Measurements from ENCODE around the gene HNRNPF. TPM values are rescaled to one million over a fixed set of nuclear protein-coding genes. Genes with fewer than 3 reads are reported as not detected.
A peak's percentile ranks its signal among the peaks of the same experiment; 100 is the strongest.

The HNRNPF gene
- total RNA-seq, 3 donors from 2014 or later = 212 to 229 (median 227) TPM

DNA sequence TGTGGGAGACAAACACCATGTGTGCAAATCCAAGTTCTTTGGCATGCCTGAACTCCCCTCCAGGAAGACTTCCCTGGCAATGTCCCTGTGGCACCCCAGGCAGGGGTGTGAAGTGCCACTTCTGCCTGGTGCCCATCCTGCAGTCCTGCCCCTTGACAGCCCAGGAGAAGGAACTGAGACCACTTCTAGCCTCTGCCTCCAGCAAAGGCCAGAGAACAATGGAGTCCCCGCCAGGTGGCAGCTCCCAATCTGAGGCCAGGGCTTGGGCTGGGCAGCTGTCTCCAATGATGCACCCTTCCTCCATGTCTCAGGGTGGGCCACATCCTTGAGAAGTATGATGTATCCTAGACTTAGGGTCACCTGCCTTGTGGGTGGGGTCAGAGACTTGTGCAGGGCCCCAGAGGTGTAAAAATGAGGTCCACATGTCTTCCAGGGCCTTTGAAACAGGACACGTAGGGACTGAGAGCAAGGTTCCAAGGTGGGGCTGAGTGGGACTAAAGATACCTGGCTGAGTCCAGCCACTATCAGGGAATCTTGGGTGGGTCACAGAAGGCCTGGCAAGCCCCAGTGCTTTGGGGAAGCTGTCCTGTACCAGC is 32.1 kb downstream of the HNRNPF start:
- H3K4me1 ChIP-seq (ENCODE audit: low read depth) = no peaks in the 10 kb centered on the region
- TF ChIP-seq, protein P1, sequence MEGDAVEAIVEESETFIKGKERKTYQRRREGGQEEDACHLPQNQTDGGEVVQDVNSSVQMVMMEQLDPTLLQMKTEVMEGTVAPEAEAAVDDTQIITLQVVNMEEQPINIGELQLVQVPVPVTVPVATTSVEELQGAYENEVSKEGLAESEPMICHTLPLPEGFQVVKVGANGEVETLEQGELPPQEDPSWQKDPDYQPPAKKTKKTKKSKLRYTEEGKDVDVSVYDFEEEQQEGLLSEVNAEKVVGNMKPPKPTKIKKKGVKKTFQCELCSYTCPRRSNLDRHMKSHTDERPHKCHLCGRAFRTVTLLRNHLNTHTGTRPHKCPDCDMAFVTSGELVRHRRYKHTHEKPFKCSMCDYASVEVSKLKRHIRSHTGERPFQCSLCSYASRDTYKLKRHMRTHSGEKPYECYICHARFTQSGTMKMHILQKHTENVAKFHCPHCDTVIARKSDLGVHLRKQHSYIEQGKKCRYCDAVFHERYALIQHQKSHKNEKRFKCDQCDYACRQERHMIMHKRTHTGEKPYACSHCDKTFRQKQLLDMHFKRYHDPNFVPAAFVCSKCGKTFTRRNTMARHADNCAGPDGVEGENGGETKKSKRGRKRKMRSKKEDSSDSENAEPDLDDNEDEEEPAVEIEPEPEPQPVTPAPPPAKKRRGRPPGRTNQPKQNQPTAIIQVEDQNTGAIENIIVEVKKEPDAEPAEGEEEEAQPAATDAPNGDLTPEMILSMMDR (IDR thresholded peaks at IDR 0.05) = no peak
- H3K4me3 ChIP-seq = no peak overlapping the region
- ATAC-seq (no peak), DNase-seq (no peak)
- intact Hi-C loops (cut with DNase I, micrococcal nuclease) = no loop called here
- no peaks in the 10 kb centered on the region for H3K36me3 ChIP-seq (ENCODE audit: low read depth)
- H3K9me3 ChIP-seq = no peaks in the 10 kb centered on the region

DNA sequence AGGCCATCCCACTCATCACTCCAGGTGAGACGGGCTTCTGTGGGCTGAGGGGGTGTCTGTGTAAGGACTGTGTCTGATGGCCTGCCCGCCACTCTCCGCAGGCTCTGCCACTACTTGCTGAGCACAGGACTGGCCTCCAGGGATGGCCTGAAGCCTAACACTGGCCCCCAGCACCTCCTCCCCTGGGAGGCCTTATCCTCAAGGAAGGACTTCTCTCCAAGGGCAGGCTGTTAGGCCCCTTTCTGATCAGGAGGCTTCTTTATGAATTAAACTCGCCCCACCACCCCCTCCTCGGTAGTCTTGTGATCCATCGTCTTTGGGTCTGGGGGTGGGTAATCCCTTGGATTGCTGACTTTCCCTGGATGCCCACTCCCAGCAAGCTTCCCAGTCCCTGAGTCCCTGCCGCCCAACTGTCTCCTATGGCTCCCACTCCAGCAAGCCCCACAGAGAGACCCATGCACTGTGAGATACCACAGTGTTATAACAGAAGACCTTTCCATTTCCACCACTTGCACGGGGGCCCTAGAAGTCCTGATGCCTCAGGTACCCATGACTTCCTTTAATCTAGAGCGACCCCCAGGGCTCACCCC is 32.8 kb downstream of the HNRNPF start:
- H3K4me3 ChIP-seq = no peak overlapping the region
- ATAC-seq = no peak
- TF ChIP-seq, protein P1 (IDR thresholded peaks at IDR 0.05) = no peak
- no peaks in the 10 kb centered on the region for H3K9me3 ChIP-seq
- intact Hi-C loops (cut with DNase I, micrococcal nuclease) = no loop called here
- no peaks in the 10 kb centered on the region for H3K4me1 ChIP-seq (ENCODE audit: low read depth)
- peak in 1 of 3 donors; percentile 18 for DNase-seq
- no peaks in the 10 kb centered on the region for H3K36me3 ChIP-seq (ENCODE audit: low read depth)

DNA sequence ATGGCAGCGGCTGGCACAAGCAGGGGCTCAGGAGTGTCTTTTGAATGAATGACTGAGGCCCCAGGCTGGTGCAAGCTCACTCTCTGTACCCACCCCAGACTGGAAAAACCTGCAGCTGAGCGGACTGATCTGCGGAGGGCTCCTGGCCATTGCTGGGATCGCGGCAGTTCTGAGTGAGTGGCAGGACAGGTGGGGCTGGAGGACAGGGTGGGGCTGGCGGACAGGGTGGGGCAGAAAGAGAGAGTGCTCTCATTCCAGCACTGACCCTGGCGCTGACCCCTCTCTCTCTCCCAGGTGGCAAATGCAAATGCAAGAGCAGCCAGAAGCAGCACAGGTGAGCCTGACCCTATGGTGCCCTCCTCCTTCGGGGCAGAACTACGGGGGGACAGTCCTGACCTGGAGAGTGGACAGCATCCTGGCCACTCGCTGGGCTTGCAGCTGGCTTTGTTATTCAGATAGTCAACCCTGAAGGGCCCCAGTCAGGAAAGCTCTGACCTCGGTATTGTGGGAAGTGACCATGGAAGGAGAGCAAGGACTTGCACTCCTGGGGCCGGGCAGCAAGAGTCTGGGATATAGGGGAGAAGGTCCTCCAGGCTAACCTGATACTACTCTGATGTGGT is 33.5 kb downstream of the HNRNPF start:
- TF ChIP-seq, protein P1 (IDR thresholded peaks at IDR 0.05) = no peak
- Histone ChIP-seq H3K36me3 (ENCODE audit: low read depth) (no peaks in the 10 kb centered on the region), H3K4me1 (ENCODE audit: low read depth) (no peaks in the 10 kb centered on the region), H3K4me3 (no peak overlapping the region), H3K9me3 (no peaks in the 10 kb centered on the region)
- DNase-seq (peak in 1 of 3 donors; percentile 34), ATAC-seq (peak; percentile 58)
- intact Hi-C loops (cut with DNase I, micrococcal nuclease) = no loop called here

DNA sequence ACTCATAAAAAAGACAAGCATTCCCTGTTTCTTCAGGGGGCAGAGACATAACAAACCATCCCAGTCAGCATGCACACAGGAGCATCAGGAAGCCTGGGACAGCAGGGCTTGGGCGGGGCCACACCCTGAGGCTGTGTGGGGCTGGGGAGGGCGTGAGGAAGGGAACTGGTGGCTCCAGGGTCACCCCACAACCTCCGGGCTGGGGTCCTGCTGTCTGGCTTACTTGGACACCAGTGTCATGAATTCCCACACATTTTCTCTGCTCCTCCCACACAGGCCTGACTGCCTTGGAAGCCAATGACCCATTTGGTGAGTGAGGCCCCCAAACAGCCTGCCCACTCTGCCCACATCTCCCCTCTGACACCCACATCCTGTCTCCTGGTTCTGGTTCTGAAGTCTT is 34.8 kb downstream of the HNRNPF start:
- no peak overlapping the region for H3K4me3 ChIP-seq
- intact Hi-C loops (cut with DNase I, micrococcal nuclease) = no loop called here

DNA sequence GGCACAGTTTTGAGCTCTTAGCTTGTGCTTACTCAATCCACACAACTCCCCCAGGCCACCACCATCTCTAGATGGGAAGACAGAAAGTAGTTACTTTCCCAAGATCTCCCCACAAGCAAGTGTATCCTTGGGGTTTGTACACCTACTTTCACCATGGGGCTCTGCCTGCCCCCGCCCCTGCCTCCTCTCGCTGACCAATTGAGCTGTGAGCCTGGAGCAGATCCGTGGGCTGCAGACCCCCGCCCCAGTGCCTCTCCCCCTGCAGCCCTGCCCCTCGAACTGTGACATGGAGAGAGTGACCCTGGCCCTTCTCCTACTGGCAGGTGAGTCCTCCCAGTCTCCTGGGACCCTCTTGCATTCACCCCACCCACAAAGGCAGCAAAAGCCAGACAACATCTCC is 35.5 kb downstream of the HNRNPF start:
- H3K4me1 ChIP-seq (ENCODE audit: low read depth) = no peaks in the 10 kb centered on the region
- peak in 2 of 3 donors; percentile 4 to 27 for DNase-seq
- no peak for ATAC-seq
- TF ChIP-seq, protein P1 (IDR thresholded peaks at IDR 0.05) = no peak
- intact Hi-C loops (cut with DNase I, micrococcal nuclease) = no loop called here
- no peaks in the 10 kb centered on the region for H3K9me3 ChIP-seq
- no peaks in the 10 kb centered on the region for H3K36me3 ChIP-seq (ENCODE audit: low read depth)
- H3K4me3 ChIP-seq = no peak overlapping the region

More for the DNA sequence above, 34.8 kb downstream of the HNRNPF start:
- no peaks in the 10 kb centered on the region for H3K4me1 ChIP-seq (ENCODE audit: low read depth)
- TF ChIP-seq, protein P1 (IDR thresholded peaks at IDR 0.05) = no peak
- H3K36me3 ChIP-seq (ENCODE audit: low read depth) = no peaks in the 10 kb centered on the region
- DNase-seq (peak in 2 of 3 donors; percentile 14 to 34), ATAC-seq (no peak)
- no peaks in the 10 kb centered on the region for H3K9me3 ChIP-seq

All from mucosa of descending colon (tissue), 3 donors.